ENCODE data around the gene XKR7. TPM values are rescaled to one million over a fixed set of nuclear protein-coding genes. Genes with fewer than 3 reads are reported as not detected.
"Not testable (repeated sequence)": the region's sequence is repeated elsewhere in the genome, so short reads cannot be mapped to it uniquely, and the experiment has no call there.

Gene XKR7
- polyA plus RNA-seq (2013): 0.01 TPM

DNA sequence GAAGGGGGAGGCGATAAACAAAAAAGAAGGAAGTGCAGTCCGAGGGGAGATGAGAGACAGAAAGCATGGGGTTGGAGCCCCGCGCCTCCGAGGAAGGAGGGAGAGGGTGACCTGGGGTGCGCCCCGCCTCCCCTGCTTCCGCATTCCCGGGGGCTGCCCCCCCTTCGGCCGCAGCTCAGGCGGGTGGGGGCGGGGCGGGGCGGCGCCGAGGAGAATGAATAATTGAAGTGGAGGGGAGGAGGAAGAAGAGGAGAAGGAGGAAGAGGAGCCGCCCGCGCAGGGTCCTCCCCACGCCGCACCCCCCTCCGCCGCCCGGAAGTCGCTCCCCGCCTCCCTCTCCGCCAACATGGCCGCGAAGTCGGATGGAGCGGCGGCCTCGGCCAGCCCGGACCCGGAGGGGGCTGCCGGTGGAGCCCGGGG, at the start of gene XKR7:
XKR7 (plus strand) TSS at position 322 of the 420 bp plus-strand sequence; CDS start at position 347, 25 bp downstream.
- WGBS (ENCODE audit: insufficient coverage): 0% methylated on average over 29 of the region's 38 CpGs
- no peaks in the 10 kb centered on the region for H3K36me3 ChIP-seq (ENCODE audit: control insufficient read depth in 4 of 4, insufficient read depth in 4 of 4, low read length in 3 of 4)
- H3K4me3 ChIP-seq (ENCODE audit: control insufficient read depth in 1 of 7, extremely low read depth in 1 of 7, insufficient read depth in 4 of 7, low read depth in 2 of 7, low read length in 6 of 7): peak within 1 kb of the TSS in 6 of 7 experiments; percentile 48 to 73 (median 57)
- peaks cover 2 to 69% (median 31%) of the 10 kb centered on the region in 5 experiments for H3K27me3 ChIP-seq (replicated peaks in 2 of 5; ENCODE audit: control insufficient read depth in 4 of 5, insufficient read depth in 5 of 5, low read length in 4 of 5)
- peaks cover 0 to 12% (median 11%) of the 10 kb centered on the region in 4 experiments for H3K4me1 ChIP-seq (ENCODE audit: control extremely low read depth in 1 of 4, control insufficient read depth in 4 of 4, insufficient read depth in 4 of 4, low read length in 3 of 4)
- H3K27ac ChIP-seq (ENCODE audit: insufficient read depth in 1 of 2, low read depth in 1 of 2, low read length in 2 of 2, poor library complexity in 1 of 2, severe bottlenecking in 2 of 2): no peak within 1 kb of the TSS
- CTCF ChIA-PET: interaction anchor here (1.0 kb wide), 1 partner anchor 57 kb away, joined by 4 read pairs; no protein-coding TSS in a partner anchor
- DNase-seq: peak; percentile 20 to 54 (median 43)
- POLR2A ChIA-PET: interaction anchor here (1.4 kb wide), 1 partner anchor 16 kb away, joined by 3 read pairs; the partner anchor contains the start of gene PDRG1
- no peaks in the 10 kb centered on the region for H3K9me3 ChIP-seq (ENCODE audit: control extremely low read depth in 1 of 5, control insufficient read depth in 4 of 5, insufficient read depth in 2 of 5, low read depth in 1 of 5, low read length in 4 of 5)

DNA sequence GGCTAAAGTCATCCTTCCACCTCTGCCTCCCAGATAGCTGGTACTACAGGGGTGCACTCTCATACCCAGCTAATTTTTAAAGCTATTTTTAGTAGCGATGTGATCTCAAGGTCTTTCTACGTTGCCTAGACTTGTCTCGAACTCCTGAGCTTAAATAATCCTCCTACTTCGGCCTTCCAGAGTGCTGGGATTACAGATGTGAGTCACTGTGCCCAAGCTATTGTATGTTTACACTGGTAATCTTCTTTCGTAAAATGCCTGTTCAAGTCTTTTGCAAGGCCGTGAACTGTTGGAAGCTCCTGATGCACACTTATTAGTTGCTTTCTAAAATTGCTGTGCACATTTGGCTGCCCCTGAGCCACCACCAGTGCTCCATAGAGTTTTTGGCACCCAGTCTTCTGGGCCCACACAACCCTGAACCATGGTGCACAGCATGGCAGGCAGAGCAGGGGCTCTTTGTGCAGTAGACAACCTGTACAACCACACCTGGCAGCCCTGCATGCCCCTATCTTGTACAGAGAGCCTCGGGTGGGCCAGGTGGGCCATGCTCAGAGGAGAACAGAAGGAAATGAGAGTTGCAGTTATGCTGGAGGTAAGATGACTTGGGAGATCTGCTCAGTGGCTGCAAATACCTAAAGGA, 49.4 kb upstream of the XKR7 start:
- WGBS (ENCODE audit: insufficient coverage): 96% methylated on average over 6 of the region's 7 CpGs
- POLR2A ChIA-PET: no interaction called here
- no peaks in the 10 kb centered on the region for H3K9me3 ChIP-seq (ENCODE audit: control extremely low read depth in 1 of 5, control insufficient read depth in 4 of 5, insufficient read depth in 2 of 5, low read depth in 1 of 5, low read length in 4 of 5)
- H3K4me3 ChIP-seq (ENCODE audit: control insufficient read depth in 1 of 7, extremely low read depth in 1 of 7, insufficient read depth in 4 of 7, low read depth in 2 of 7, low read length in 6 of 7): peak overlapping the region in 1 of 7 experiments; percentile 38
- DNase-seq: no peak
- no peaks in the 10 kb centered on the region for H3K36me3 ChIP-seq (ENCODE audit: control insufficient read depth in 4 of 4, insufficient read depth in 4 of 4, low read length in 3 of 4)
- no peak overlapping the region for H3K27ac ChIP-seq (ENCODE audit: insufficient read depth in 1 of 2, low read depth in 1 of 2, low read length in 2 of 2, poor library complexity in 1 of 2, severe bottlenecking in 2 of 2)
- H3K27me3 ChIP-seq (replicated peaks in 2 of 5; ENCODE audit: control insufficient read depth in 4 of 5, insufficient read depth in 5 of 5, low read length in 4 of 5): no peaks in the 10 kb centered on the region
- CTCF ChIA-PET: interaction anchor here (0.8 to 3.0 kb wide), 3 partner anchors 16 to 50 kb away, joined by 3 to 16 read pairs (median 4); no protein-coding TSS in a partner anchor
- H3K4me1 ChIP-seq (ENCODE audit: control extremely low read depth in 1 of 4, control insufficient read depth in 4 of 4, insufficient read depth in 4 of 4, low read length in 3 of 4): peaks cover 0 to 20% (median 15%) of the 10 kb centered on the region in 4 experiments

- H3K9me3 ChIP-seq (ENCODE audit: control extremely low read depth in 1 of 5, control insufficient read depth in 4 of 5, insufficient read depth in 2 of 5, low read depth in 1 of 5, low read length in 4 of 5): no peaks in the 10 kb centered on the region
- no peak for DNase-seq
- no peaks in the 10 kb centered on the region for H3K36me3 ChIP-seq (ENCODE audit: control insufficient read depth in 4 of 4, insufficient read depth in 4 of 4, low read length in 3 of 4)
- peaks cover 0 to 27% (median 15%) of the 10 kb centered on the region in 4 experiments for H3K4me1 ChIP-seq (ENCODE audit: control extremely low read depth in 1 of 4, control insufficient read depth in 4 of 4, insufficient read depth in 4 of 4, low read length in 3 of 4)
- no peak overlapping the region for H3K4me3 ChIP-seq (ENCODE audit: control insufficient read depth in 1 of 7, extremely low read depth in 1 of 7, insufficient read depth in 4 of 7, low read depth in 2 of 7, low read length in 6 of 7)
- ChIA-PET CTCF (interaction anchor here (0.8 to 3.0 kb wide), 6 partner anchors 15 to 88 kb away, joined by 3 to 16 read pairs (median 4); no protein-coding TSS in a partner anchor), POLR2A (no interaction called here)
- H3K27me3 ChIP-seq (replicated peaks in 2 of 5; ENCODE audit: control insufficient read depth in 4 of 5, insufficient read depth in 5 of 5, low read length in 4 of 5): no peaks in the 10 kb centered on the region
- 71% methylated on average over 2 of the region's 6 CpGs for WGBS (ENCODE audit: insufficient coverage)
- H3K27ac ChIP-seq (ENCODE audit: insufficient read depth in 1 of 2, low read depth in 1 of 2, low read length in 2 of 2, poor library complexity in 1 of 2, severe bottlenecking in 2 of 2): no peak overlapping the region
Observed at GRCh38 chr20:31919410-31920155, 48.4 kb upstream of the XKR7 start.

DNA sequence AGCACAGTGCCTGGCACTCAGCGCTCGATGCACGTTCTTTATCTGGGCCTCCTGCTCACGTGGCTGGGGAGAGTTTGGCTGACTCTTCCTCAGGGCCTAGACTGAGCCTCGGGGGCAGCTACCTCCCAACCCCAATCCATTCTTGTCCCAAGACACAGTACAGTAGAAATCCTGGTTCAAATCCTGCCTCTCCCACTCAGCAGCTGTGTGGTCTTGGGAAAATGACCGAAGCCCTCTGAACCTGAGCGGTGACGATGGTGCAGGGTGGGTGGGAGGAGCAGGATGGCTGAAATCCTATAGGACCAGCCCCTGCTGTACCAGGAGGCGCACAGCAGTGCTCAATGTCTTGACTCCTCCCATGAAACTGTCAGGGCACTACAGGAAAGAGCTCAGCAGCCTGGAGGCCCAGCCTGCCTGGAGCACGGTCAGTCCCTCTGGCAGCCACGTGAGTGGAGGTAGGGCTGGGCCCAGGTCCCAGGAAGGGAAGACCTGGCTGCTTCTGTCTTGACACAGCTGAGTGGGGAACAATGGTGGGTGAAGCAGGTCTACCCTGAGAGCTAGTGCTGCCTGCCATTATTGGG, 47.6 kb upstream of the XKR7 start:
- ChIA-PET CTCF (interaction anchor here (0.6 to 3.0 kb wide), 5 partner anchors 14 to 97 kb away, joined by 3 to 16 read pairs (median 4); no protein-coding TSS in a partner anchor), POLR2A (interaction anchor here (1.1 kb wide), 1 partner anchor 51 kb away, joined by 3 read pairs; no protein-coding TSS in a partner anchor)
- DNase-seq: no peak
- H3K27ac ChIP-seq (ENCODE audit: insufficient read depth in 1 of 2, low read depth in 1 of 2, low read length in 2 of 2, poor library complexity in 1 of 2, severe bottlenecking in 2 of 2): no peak overlapping the region
- peaks cover 0 to 27% (median 15%) of the 10 kb centered on the region in 4 experiments for H3K4me1 ChIP-seq (ENCODE audit: control extremely low read depth in 1 of 4, control insufficient read depth in 4 of 4, insufficient read depth in 4 of 4, low read length in 3 of 4)
- WGBS (ENCODE audit: insufficient coverage): 84% methylated on average over 8 of the region's 11 CpGs
- H3K9me3 ChIP-seq (ENCODE audit: control extremely low read depth in 1 of 5, control insufficient read depth in 4 of 5, insufficient read depth in 2 of 5, low read depth in 1 of 5, low read length in 4 of 5): no peaks in the 10 kb centered on the region
- H3K36me3 ChIP-seq (ENCODE audit: control insufficient read depth in 4 of 4, insufficient read depth in 4 of 4, low read length in 3 of 4): no peaks in the 10 kb centered on the region
- H3K4me3 ChIP-seq (ENCODE audit: control insufficient read depth in 1 of 7, extremely low read depth in 1 of 7, insufficient read depth in 4 of 7, low read depth in 2 of 7, low read length in 6 of 7): no peak overlapping the region
- H3K27me3 ChIP-seq (replicated peaks in 2 of 5; ENCODE audit: control insufficient read depth in 4 of 5, insufficient read depth in 5 of 5, low read length in 4 of 5): no peaks in the 10 kb centered on the region

- not testable (repeated sequence) for H3K4me3 ChIP-seq (ENCODE audit: control insufficient read depth in 1 of 7, extremely low read depth in 1 of 7, insufficient read depth in 4 of 7, low read depth in 2 of 7, low read length in 6 of 7); DNase-seq; H3K9me3 ChIP-seq (ENCODE audit: control extremely low read depth in 1 of 5, control insufficient read depth in 4 of 5, insufficient read depth in 2 of 5, low read depth in 1 of 5, low read length in 4 of 5); H3K27ac ChIP-seq (ENCODE audit: insufficient read depth in 1 of 2, low read depth in 1 of 2, low read length in 2 of 2, poor library complexity in 1 of 2, severe bottlenecking in 2 of 2); H3K27me3 ChIP-seq (replicated peaks in 2 of 5; ENCODE audit: control insufficient read depth in 4 of 5, insufficient read depth in 5 of 5, low read length in 4 of 5); H3K36me3 ChIP-seq (ENCODE audit: control insufficient read depth in 4 of 4, insufficient read depth in 4 of 4, low read length in 3 of 4)
- CTCF ChIA-PET: interaction anchor here (3.0 kb wide), 1 partner anchor 13 kb away, joined by 16 read pairs; no protein-coding TSS in a partner anchor
- WGBS (ENCODE audit: insufficient coverage): no CpG with 5 or more reads among the region's 5 CpGs
- peaks cover 0 to 27% (median 15%) of the 10 kb centered on the region in 4 experiments for H3K4me1 ChIP-seq (ENCODE audit: control extremely low read depth in 1 of 4, control insufficient read depth in 4 of 4, insufficient read depth in 4 of 4, low read length in 3 of 4)
- POLR2A ChIA-PET: interaction anchor here (1.1 kb wide), 1 partner anchor 52 kb away, joined by 3 read pairs; no protein-coding TSS in a partner anchor
Observed at GRCh38 chr20:31921480-31921879, 46.5 kb upstream of the XKR7 start.

DNA sequence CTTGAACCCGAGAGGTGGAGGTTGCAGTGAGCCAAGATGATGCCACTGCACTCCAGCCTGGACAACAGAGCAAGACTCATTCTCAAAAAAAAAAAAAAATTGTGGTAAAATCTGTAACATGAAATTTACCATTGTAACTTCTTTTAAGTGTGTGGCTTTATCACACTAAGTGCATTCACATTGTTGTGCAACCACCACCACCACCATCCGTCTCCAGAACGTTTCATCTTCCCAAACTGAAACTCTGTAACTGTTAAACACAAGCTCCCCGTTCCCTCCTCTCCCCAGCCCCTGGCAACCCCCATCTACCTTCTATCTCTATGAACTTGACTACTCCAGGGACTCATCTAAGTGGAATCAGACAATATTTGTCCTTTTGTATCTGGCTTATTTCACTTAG, 45.8 kb upstream of the XKR7 start:
- Histone ChIP-seq H3K36me3 (ENCODE audit: control insufficient read depth in 4 of 4, insufficient read depth in 4 of 4, low read length in 3 of 4) (no peaks in the 10 kb centered on the region), H3K27me3 (replicated peaks in 2 of 5; ENCODE audit: control insufficient read depth in 4 of 5, insufficient read depth in 5 of 5, low read length in 4 of 5) (no peaks in the 10 kb centered on the region), H3K9me3 (ENCODE audit: control extremely low read depth in 1 of 5, control insufficient read depth in 4 of 5, insufficient read depth in 2 of 5, low read depth in 1 of 5, low read length in 4 of 5) (no peaks in the 10 kb centered on the region), H3K27ac (ENCODE audit: insufficient read depth in 1 of 2, low read depth in 1 of 2, low read length in 2 of 2, poor library complexity in 1 of 2, severe bottlenecking in 2 of 2) (no peak overlapping the region), H3K4me3 (ENCODE audit: control insufficient read depth in 1 of 7, extremely low read depth in 1 of 7, insufficient read depth in 4 of 7, low read depth in 2 of 7, low read length in 6 of 7) (no peak overlapping the region), H3K4me1 (ENCODE audit: control extremely low read depth in 1 of 4, control insufficient read depth in 4 of 4, insufficient read depth in 4 of 4, low read length in 3 of 4) (peaks cover 0 to 26% (median 14%) of the 10 kb centered on the region in 4 experiments)
- 69% methylated on average over 4 of the region's 4 CpGs for WGBS (ENCODE audit: insufficient coverage)
- CTCF ChIA-PET: no interaction called here
- no peak for DNase-seq
- POLR2A ChIA-PET: no interaction called here

Measured in common myeloid progenitor, CD34-positive (primary cell).